Fibroblast of lung (primary cell): ENCODE measurements around the gene ALDH5A1.

Experiments used
- CTCF ChIP-seq, 2 donors: IDR thresholded peaks in 1 of 2; conservative IDR thresholded peaks in 1 of 2; 1 replicate in 1 of 2; 2 replicates in 1 of 2; pipeline ENCODE4 v1.5.1; 2011 to 2012; ENCODE audit warnings: low read length in 2 of 2, control low read depth in 1 of 2, inconsistent platforms in 1 of 2, low read depth in 1 of 2, mild to moderate bottlenecking in 1 of 2
- EZH2 ChIP-seq: IDR thresholded peaks from 2 replicates; pipeline ENCODE4 v1.5.1; 2012; ENCODE audit warnings: low read length, control low read depth, mild to moderate bottlenecking; ENCODE audit errors: missing control alignments

DNA sequence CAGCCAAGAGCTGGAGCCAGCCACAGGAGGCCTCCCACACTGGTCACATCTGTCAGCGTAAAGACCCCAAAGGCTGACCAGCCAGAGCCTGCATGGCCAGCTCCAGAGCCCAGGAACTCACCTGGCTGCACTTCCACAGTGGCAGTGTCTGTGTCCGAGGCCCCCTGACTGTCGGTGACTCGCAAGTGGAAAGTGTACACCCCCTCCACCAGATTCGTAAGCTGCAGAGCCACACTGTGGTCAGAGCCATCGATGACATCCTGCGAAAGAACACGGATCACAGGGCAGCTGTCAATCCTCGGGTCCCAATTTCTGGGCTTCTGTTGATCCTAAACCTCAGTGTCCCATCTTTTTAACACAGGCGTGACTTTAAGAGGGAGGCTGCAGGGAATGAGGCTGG, 69.3 kb downstream of the ALDH5A1 start:
- no peak for TF ChIP-seq CTCF (conservative IDR thresholded peaks at IDR 0.05 in 1 of 2, IDR thresholded peaks at IDR 0.05 in 1 of 2; ENCODE audit: low read depth in 1 of 2, low read length in 2 of 2)
- TF ChIP-seq EZH2 = no peak
